HCT116 (cell line): ENCODE data around the gene PCGF5. TPM values are rescaled to one million over a fixed set of nuclear protein-coding genes. Genes with fewer than 3 reads are reported as not detected.

ENCODE experiments used
- ATAC-seq: fragments of 200-7000 bp; cut with Tn5 transposase; 2 replicates; pipeline ENCODE4 v1.9.1; 2020; ENCODE audit warnings: mild to moderate bottlenecking, moderate library complexity
- BruUV-seq: library from RNA; stranded (reverse); fragments of 400-500 nt; replicated peaks from 2 replicates; lab custom pipeline; 2021; lab: Mats Ljungman, UMichigan
- CTCF ChIA-PET: fragments of 300-600 bp; sonication (Branson Sonifier 250); formaldehyde crosslinking; loops from one replicate; lab custom pipeline; 2021; ENCODE audit warnings: antibody characterized with exemption; lab: Charles Lee
- POLR2A ChIA-PET: fragments of 300-600, 350-600 bp; sonication (Branson Sonifier 250); formaldehyde crosslinking; loops from one replicate; lab custom pipeline; 2021; ENCODE audit warnings: antibody characterized with exemption; lab: Charles Lee
- RAD21 ChIA-PET, 2 experiments: fragments of 300-600 bp; sonication (Branson Sonifier 250); formaldehyde crosslinking; loops; one replicate each; lab custom pipeline; 2023; ENCODE audit warnings: low total read pairs in 2 of 2; ENCODE audit not compliant: uncharacterized antibody in 2 of 2, unreplicated experiment in 2 of 2, low non-redundant PET in 1 of 2; lab: Charles Lee
- DNase-seq: peaks from one replicate; pipeline ENCODE4 v3.0.0-alpha.2; 2010; ENCODE audit warnings: low read depth, low spot score
- H2AFZ ChIP-seq: fragments of 200-600 bp; shearing (Covaris generic), sonication (generic); 2 replicates; pipeline ENCODE4 v1.6.1; 2017; ENCODE audit warnings: low read depth, mixed run types, mixed read lengths, antibody characterized with exemption, low read length; ENCODE audit not compliant: poor library complexity, severe bottlenecking
- H3K27ac ChIP-seq: 2 replicates; pipeline ENCODE4 v1.5.1; 2012; ENCODE audit warnings: low read depth, low read length
- H3K27me3 ChIP-seq: fragments of 200-600 bp; sonication (generic); 2 replicates; pipeline ENCODE4 v1.6.1; 2016; ENCODE audit warnings: mixed run types, low read length, mixed read lengths; ENCODE audit not compliant: insufficient read depth
- H3K36me3 ChIP-seq, 2 experiments: fragments of 200-500 bp in 1 of 2; fragments of 200-600 bp in 1 of 2; sonication (Bioruptor generic) in 1 of 2; sonication (generic) in 1 of 2; 2 replicates each; pipeline versions ENCODE4 v1.5.1 to v1.6.1; 2014 to 2016; ENCODE audit warnings: low read length in 2 of 2, inconsistent platforms in 1 of 2, mixed read lengths in 1 of 2, mixed run types in 1 of 2; ENCODE audit not compliant: insufficient read depth in 2 of 2, control insufficient read depth in 1 of 2
- H3K4me1 ChIP-seq, 2 experiments: fragments of 200-600 bp in 1 of 2; sonication (generic) in 1 of 2; 2 replicates each; pipeline versions ENCODE4 v1.5.1 to v1.6.1; 2012 to 2017; ENCODE audit warnings: low read length in 2 of 2, inconsistent platforms in 1 of 2, mild to moderate bottlenecking in 1 of 2, mixed read lengths in 1 of 2, mixed run types in 1 of 2, moderate library complexity in 1 of 2; ENCODE audit not compliant: insufficient read depth in 2 of 2, control insufficient read depth in 1 of 2
- H3K4me2 ChIP-seq: fragments of 200-600 bp; sonication (generic); 2 replicates; pipeline ENCODE4 v1.6.1; 2017; ENCODE audit warnings: mixed run types, low read length, mixed read lengths
- H3K4me3 ChIP-seq, 2 experiments: fragments of 200-600 bp in 1 of 2; sonication (generic) in 1 of 2; replicated peaks in 1 of 2; 2 replicates each; pipeline ENCODE4 v1.5.1; 2011 to 2016; ENCODE audit warnings: low read length in 2 of 2, control low read depth in 1 of 2, low read depth in 1 of 2, mild to moderate bottlenecking in 1 of 2, mixed read lengths in 1 of 2, mixed run types in 1 of 2
- H3K79me2 ChIP-seq: fragments of 200-600 bp; sonication (generic); 2 replicates; pipeline ENCODE4 v1.6.1; 2017; ENCODE audit warnings: mild to moderate bottlenecking, mixed run types, low read length, moderate library complexity, mixed read lengths; ENCODE audit not compliant: insufficient read depth
- H3K9ac ChIP-seq: fragments of 200-600 bp; sonication (generic); 2 replicates; pipeline ENCODE4 v1.6.1; 2016; ENCODE audit warnings: low read length, mixed read lengths
- H3K9me2 ChIP-seq: fragments of 200-600 bp; sonication (generic), shearing (Covaris generic); 2 replicates; pipeline ENCODE4 v1.6.1; 2017; ENCODE audit warnings: mixed run types, mild to moderate bottlenecking, moderate library complexity; ENCODE audit not compliant: insufficient read depth
- H3K9me3 ChIP-seq, 2 experiments: fragments of 200-500 bp in 1 of 2; fragments of 200-600 bp in 1 of 2; sonication (Bioruptor generic) in 1 of 2; sonication (generic) in 1 of 2; 2 replicates each; pipeline ENCODE4 v1.6.1; 2014 to 2017; ENCODE audit warnings: low read length in 2 of 2, mixed read lengths in 2 of 2, inconsistent platforms in 1 of 2, low read depth in 1 of 2, mild to moderate bottlenecking in 1 of 2, mixed run types in 1 of 2, moderate library complexity in 1 of 2; ENCODE audit not compliant: control insufficient read depth in 1 of 2, insufficient read depth in 1 of 2
- H4K20me1 ChIP-seq: fragments of 200-600 bp; sonication (generic), shearing (Covaris generic); 2 replicates; pipeline ENCODE4 v1.6.1; 2017; ENCODE audit warnings: mixed run types, mild to moderate bottlenecking, moderate library complexity; ENCODE audit not compliant: insufficient read depth
- CEBPB ChIP-seq: IDR thresholded peaks from 2 replicates; pipeline ENCODE4 v1.6.1; 2012; ENCODE audit warnings: low read depth
- EGR1 ChIP-seq: IDR thresholded peaks from 2 replicates; pipeline ENCODE4 v1.6.1; 2012; ENCODE audit warnings: low read depth
- EZH2 ChIP-seq: fragments of 200-600 bp; sonication (generic); IDR thresholded peaks from 2 replicates; pipeline ENCODE4 v1.6.1; 2017; ENCODE audit warnings: antibody characterized with exemption, mixed run types
- JUND ChIP-seq: IDR thresholded peaks from 2 replicates; pipeline ENCODE4 v1.6.1; 2012
- POLR2AphosphoS5 ChIP-seq: IDR thresholded peaks from 2 replicates; pipeline ENCODE4 v1.6.1; 2011; ENCODE audit warnings: mild to moderate bottlenecking, low read depth, low read length, moderate library complexity
- SIN3A ChIP-seq: IDR thresholded peaks from 2 replicates; pipeline ENCODE4 v1.6.1; 2012; ENCODE audit warnings: low read depth
- TCF7L2 ChIP-seq: IDR thresholded peaks from 2 replicates; pipeline ENCODE4 v1.7.0; 2011; ENCODE audit warnings: borderline replicate concordance, inconsistent platforms; ENCODE audit not compliant: insufficient read depth, insufficient read length; ENCODE audit errors: extremely low read depth
- intact Hi-C: fragments of 100-400 bp; cut with micrococcal nuclease; formaldehyde crosslinking; loops from 2 replicates; pipeline ENCODE4 v1.10.0; 2022
- total RNA-seq: library from RNA; stranded (reverse); gene quantifications from one replicate; pipeline ENCODE4 v1.2.1, GENCODE V29; 2021; ENCODE audit not compliant: unreplicated experiment
- TF ChIP-seq, protein P1 (sequence below): IDR thresholded peaks from 2 replicates; pipeline ENCODE4 v1.6.1; 2011; ENCODE audit warnings: mild to moderate bottlenecking, low read length, moderate library complexity; ENCODE audit not compliant: insufficient replicate concordance; ENCODE audit errors: extremely low read depth
- TF ChIP-seq, protein P2 (sequence below): IDR thresholded peaks from 2 replicates; pipeline ENCODE4 v1.6.1; 2012; ENCODE audit warnings: low read depth
- TF ChIP-seq, protein P3 (sequence below), 3 experiments: fragments of 200-600 bp in 1 of 3; sonication (generic) in 1 of 3; IDR thresholded peaks in 2 of 3; conservative IDR thresholded peaks in 1 of 3; 2 replicates each; pipeline ENCODE4 v1.5.1; 2012 to 2017; ENCODE audit warnings: low read depth in 2 of 3, low read length in 2 of 3, antibody characterized with exemption in 1 of 3, borderline replicate concordance in 1 of 3, control low read depth in 1 of 3, mild to moderate bottlenecking in 1 of 3, mixed read lengths in 1 of 3, mixed run types in 1 of 3, moderate library complexity in 1 of 3; ENCODE audit not compliant: insufficient read depth in 1 of 3

PCGF5 gene
- total RNA-seq, 1 experiment from 2014 or later, result 27.5 TPM

DNA sequence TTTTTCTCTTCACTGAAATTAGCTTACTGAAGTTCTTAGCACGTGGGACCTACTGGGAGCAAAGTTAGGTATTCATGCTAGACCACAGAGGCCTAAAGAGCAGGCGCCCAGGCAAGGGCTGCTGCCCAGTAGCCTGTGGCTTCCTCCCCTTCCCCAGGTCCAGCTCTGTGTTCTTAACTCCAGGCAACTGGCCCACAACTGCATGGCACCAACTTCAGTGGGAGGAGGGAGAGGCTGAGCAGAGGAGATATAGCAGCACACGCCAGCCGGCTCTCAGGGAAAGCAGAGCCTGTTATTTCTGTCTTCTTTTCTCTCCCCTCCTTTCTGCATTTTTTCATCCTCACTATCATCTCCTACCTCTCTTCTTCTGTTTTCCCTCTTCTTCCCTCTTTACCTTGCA lies 67.4 kb downstream of the PCGF5 start:
- H3K27ac ChIP-seq, result no peak overlapping the region
- CTCF ChIA-PET, result interaction anchor here (1.8 kb wide), 1 partner anchor 11 kb away, joined by 5 read pairs; no protein-coding TSS in a partner anchor
- no peaks in the 10 kb centered on the region for H3K4me1 ChIP-seq
- DNase-seq, result no peak
- BruUV-seq, result no TSS peak
- no peak overlapping the region for H3K4me2 ChIP-seq
- no peak overlapping the region for H3K4me3 ChIP-seq
- H3K9ac ChIP-seq, result no peak overlapping the region
- H4K20me1 ChIP-seq, result no peaks in the 10 kb centered on the region
- ATAC-seq, result no peak
- RAD21 ChIA-PET, result no interaction called here
- H3K79me2 ChIP-seq, result no peaks in the 10 kb centered on the region
- H3K9me3 ChIP-seq, result no peaks in the 10 kb centered on the region
- POLR2A ChIA-PET, result interaction anchor here (0.6 kb wide), 1 partner anchor 10 kb away, joined by 3 read pairs; no protein-coding TSS in a partner anchor
- H2AFZ ChIP-seq, result no peak overlapping the region
- H3K27me3 ChIP-seq, result no peaks in the 10 kb centered on the region; the same call in 1 of the 2 replicates
- no peaks in the 10 kb centered on the region for H3K9me2 ChIP-seq
- TF ChIP-seq TCF7L2 (no peak), POLR2AphosphoS5 (no peak), EGR1 (no peak), JUND (no peak), EZH2 (no peak), SIN3A (no peak), CEBPB (no peak)
- TF ChIP-seq, protein P1, sequence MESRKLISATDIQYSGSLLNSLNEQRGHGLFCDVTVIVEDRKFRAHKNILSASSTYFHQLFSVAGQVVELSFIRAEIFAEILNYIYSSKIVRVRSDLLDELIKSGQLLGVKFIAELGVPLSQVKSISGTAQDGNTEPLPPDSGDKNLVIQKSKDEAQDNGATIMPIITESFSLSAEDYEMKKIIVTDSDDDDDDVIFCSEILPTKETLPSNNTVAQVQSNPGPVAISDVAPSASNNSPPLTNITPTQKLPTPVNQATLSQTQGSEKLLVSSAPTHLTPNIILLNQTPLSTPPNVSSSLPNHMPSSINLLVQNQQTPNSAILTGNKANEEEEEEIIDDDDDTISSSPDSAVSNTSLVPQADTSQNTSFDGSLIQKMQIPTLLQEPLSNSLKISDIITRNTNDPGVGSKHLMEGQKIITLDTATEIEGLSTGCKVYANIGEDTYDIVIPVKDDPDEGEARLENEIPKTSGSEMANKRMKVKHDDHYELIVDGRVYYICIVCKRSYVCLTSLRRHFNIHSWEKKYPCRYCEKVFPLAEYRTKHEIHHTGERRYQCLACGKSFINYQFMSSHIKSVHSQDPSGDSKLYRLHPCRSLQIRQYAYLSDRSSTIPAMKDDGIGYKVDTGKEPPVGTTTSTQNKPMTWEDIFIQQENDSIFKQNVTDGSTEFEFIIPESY, result no peak
- TF ChIP-seq, protein P2, sequence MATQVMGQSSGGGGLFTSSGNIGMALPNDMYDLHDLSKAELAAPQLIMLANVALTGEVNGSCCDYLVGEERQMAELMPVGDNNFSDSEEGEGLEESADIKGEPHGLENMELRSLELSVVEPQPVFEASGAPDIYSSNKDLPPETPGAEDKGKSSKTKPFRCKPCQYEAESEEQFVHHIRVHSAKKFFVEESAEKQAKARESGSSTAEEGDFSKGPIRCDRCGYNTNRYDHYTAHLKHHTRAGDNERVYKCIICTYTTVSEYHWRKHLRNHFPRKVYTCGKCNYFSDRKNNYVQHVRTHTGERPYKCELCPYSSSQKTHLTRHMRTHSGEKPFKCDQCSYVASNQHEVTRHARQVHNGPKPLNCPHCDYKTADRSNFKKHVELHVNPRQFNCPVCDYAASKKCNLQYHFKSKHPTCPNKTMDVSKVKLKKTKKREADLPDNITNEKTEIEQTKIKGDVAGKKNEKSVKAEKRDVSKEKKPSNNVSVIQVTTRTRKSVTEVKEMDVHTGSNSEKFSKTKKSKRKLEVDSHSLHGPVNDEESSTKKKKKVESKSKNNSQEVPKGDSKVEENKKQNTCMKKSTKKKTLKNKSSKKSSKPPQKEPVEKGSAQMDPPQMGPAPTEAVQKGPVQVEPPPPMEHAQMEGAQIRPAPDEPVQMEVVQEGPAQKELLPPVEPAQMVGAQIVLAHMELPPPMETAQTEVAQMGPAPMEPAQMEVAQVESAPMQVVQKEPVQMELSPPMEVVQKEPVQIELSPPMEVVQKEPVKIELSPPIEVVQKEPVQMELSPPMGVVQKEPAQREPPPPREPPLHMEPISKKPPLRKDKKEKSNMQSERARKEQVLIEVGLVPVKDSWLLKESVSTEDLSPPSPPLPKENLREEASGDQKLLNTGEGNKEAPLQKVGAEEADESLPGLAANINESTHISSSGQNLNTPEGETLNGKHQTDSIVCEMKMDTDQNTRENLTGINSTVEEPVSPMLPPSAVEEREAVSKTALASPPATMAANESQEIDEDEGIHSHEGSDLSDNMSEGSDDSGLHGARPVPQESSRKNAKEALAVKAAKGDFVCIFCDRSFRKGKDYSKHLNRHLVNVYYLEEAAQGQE, result no peak
- TF ChIP-seq, protein P3, sequence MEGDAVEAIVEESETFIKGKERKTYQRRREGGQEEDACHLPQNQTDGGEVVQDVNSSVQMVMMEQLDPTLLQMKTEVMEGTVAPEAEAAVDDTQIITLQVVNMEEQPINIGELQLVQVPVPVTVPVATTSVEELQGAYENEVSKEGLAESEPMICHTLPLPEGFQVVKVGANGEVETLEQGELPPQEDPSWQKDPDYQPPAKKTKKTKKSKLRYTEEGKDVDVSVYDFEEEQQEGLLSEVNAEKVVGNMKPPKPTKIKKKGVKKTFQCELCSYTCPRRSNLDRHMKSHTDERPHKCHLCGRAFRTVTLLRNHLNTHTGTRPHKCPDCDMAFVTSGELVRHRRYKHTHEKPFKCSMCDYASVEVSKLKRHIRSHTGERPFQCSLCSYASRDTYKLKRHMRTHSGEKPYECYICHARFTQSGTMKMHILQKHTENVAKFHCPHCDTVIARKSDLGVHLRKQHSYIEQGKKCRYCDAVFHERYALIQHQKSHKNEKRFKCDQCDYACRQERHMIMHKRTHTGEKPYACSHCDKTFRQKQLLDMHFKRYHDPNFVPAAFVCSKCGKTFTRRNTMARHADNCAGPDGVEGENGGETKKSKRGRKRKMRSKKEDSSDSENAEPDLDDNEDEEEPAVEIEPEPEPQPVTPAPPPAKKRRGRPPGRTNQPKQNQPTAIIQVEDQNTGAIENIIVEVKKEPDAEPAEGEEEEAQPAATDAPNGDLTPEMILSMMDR (IDR thresholded peaks at IDR 0.05 in 2 of 3, conservative IDR thresholded peaks at IDR 0.05 in 1 of 3; ENCODE audit: borderline replicate concordance in 1 of 3, insufficient read depth in 1 of 3, low read depth in 2 of 3, low read length in 2 of 3), result no peak
- intact Hi-C loops, result no loop called here
- no peaks in the 10 kb centered on the region for H3K36me3 ChIP-seq
